ENCODE data around the gene CD46.
A peak's percentile ranks its signal among the peaks of the same experiment; 100 is the strongest.

Gene CD46

GRCh38 chr1:207797229-207797973 lies 45.5 kb downstream of the CD46 start:
- H3K27ac ChIP-seq = peak overlapping the region; percentile 82
- peak; percentile 83 for TF ChIP-seq CTCF (conservative IDR thresholded peaks at IDR 0.05)

- no peak for TF ChIP-seq CTCF (conservative IDR thresholded peaks at IDR 0.05)
- peak overlapping the region; percentile 82; the same call in 1 of the 2 replicates for H3K27ac ChIP-seq
Measured at GRCh38 chr1:207798847-207799246, 47.0 kb downstream of the CD46 start.

- H3K27ac ChIP-seq = no peak overlapping the region
- TF ChIP-seq CTCF (conservative IDR thresholded peaks at IDR 0.05) = no peak
Measured at GRCh38 chr1:207799989-207800648, 48.3 kb downstream of the CD46 start.

GRCh38 chr1:207801819-207802218 lies 50.0 kb downstream of the CD46 start:
- H3K27ac ChIP-seq = no peak overlapping the region
- TF ChIP-seq CTCF (conservative IDR thresholded peaks at IDR 0.05) = no peak

- no peak for TF ChIP-seq CTCF (conservative IDR thresholded peaks at IDR 0.05)
- H3K27ac ChIP-seq = no peak overlapping the region
Measured at GRCh38 chr1:207803678-207804077, 51.8 kb downstream of the CD46 start.

GRCh38 chr1:207804721-207805468 lies 53.0 kb downstream of the CD46 start:
- no peak for TF ChIP-seq CTCF (conservative IDR thresholded peaks at IDR 0.05)
- no peak overlapping the region for H3K27ac ChIP-seq

- TF ChIP-seq CTCF (conservative IDR thresholded peaks at IDR 0.05) = no peak
- H3K27ac ChIP-seq = no peak overlapping the region
Measured at GRCh38 chr1:207805841-207806421, 54.1 kb downstream of the CD46 start.

Data from VCaP (cell line).